ENCODE results near the gene ZFP92. TPM values are rescaled to one million over a fixed set of nuclear protein-coding genes. Genes with fewer than 3 reads are reported as not detected.

Gene ZFP92
- polyA plus RNA-seq, result 0.17 and 0.60 TPM in 2 replicates

GRCh38 chrX:153411255-153411987 lies at the start of gene ZFP92:
ZFP92 (plus strand) TSS chrX:153411472; CDS start chrX:153418323, 6,851 bp downstream.

GRCh38 chrX:153401133-153401764 lies 10.0 kb upstream of the ZFP92 start, which contains the start of gene PNMA6E:
PNMA6E (minus strand) TSS chrX:153401350; CDS start chrX:153398849, 2,501 bp downstream.

GRCh38 chrX:153445856-153446635 lies 34.8 kb downstream of the ZFP92 start, which contains the start of gene TREX2:
TREX2 (minus strand) TSS chrX:153446056; CDS start chrX:153445430, 626 bp downstream.

Other genes with a start within 250 kb of the ZFP92 start
- not detected in 2 replicates for gene MAGEA1, start 232.2 kb upstream of the ZFP92 start, polyA plus RNA-seq
- not detected in 2 replicates for gene PNMA6F, start 89.7 kb upstream of the ZFP92 start, polyA plus RNA-seq
- gene ZNF275, start 77.3 kb upstream of the ZFP92 start, polyA plus RNA-seq, result 2.5 and 5.3 TPM in 2 replicates
- not detected in 2 replicates for gene PNMA6E, start 10.1 kb upstream of the ZFP92 start, polyA plus RNA-seq
- not detected in 2 replicates for gene TREX2, start 34.6 kb downstream of the ZFP92 start, polyA plus RNA-seq
- gene HAUS7, start 59.1 kb downstream of the ZFP92 start, polyA plus RNA-seq, result 11.2 and 11.4 TPM in 2 replicates
- 0.10 TPM in 1 of 2 replicates, not detected in the other for gene BGN, start 83.5 kb downstream of the ZFP92 start, polyA plus RNA-seq
- gene ATP2B3, start 106.2 kb downstream of the ZFP92 start, polyA plus RNA-seq, result 12.9 and 14.6 TPM in 2 replicates
- 2.8 and 7.1 TPM in 2 replicates for gene CCNQ, start 187.7 kb downstream of the ZFP92 start, polyA plus RNA-seq
- not detected in 2 replicates for gene DUSP9, start 235.7 kb downstream of the ZFP92 start, polyA plus RNA-seq

Measured in Purkinje cell (primary cell).